HG03575 (cell line): Measurements from ENCODE around the gene FTSJ3.
"Not testable (repeated sequence)": the region's sequence is repeated elsewhere in the genome, so short reads cannot be mapped to it uniquely, and the experiment has no call there.

Experiments
- ATAC-seq: cut with Tn5 transposase; IDR thresholded peaks from one replicate; pipeline ENCODE4 v1.9.1; 2021; ENCODE audit not compliant: unreplicated experiment, insufficient number of reproducible peaks, low FRiP score; ENCODE audit errors: extremely low read depth

FTSJ3 gene

DNA sequence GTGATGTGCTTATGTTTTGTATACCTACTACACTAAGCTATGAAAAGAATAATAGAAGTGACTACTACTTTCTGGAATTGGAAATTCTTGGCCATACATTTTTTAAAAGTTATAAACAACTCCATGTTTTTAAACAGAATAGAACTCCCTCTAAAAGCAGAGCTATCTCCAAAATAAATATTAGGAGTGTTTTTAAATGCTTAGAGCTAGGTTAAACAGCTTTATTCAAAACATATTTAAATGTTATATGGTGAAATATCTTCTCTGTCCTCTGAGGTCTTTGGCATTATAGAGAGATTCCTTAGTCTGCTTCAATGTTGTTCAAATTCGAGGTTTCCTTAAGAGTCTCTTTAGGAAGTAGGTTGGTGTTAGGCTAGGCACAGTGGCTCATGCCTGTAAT is 23.1 kb downstream of the FTSJ3 start:
- ATAC-seq = no peak

DNA sequence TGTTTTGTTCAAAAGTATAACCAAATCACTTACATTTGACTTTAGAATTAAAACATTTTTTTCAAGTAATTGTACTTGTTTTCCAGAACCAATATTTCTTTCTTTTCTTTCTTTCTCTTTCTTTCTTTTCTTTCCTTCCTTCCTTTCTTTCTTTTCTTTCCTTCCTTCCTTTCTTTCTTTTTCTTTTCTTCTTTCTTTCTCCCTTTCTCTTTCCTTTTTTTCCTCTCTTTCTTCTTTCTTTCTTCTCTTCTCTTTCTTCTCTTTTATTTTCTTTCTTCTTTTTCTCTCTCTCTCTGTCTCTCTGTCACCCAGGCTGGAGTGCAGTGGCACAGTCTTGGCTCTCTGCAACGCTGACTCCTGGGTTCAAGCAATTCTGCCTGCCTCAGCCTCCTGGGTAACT is 26.7 kb downstream of the FTSJ3 start:
- no peak for ATAC-seq

- ATAC-seq = no peak
Measured at GRCh38 chr17:63798572-63799106, 28.8 kb downstream of the FTSJ3 start.

GRCh38 chr17:63796375-63796774 is 31.1 kb downstream of the FTSJ3 start:
- not testable (repeated sequence) for ATAC-seq

DNA sequence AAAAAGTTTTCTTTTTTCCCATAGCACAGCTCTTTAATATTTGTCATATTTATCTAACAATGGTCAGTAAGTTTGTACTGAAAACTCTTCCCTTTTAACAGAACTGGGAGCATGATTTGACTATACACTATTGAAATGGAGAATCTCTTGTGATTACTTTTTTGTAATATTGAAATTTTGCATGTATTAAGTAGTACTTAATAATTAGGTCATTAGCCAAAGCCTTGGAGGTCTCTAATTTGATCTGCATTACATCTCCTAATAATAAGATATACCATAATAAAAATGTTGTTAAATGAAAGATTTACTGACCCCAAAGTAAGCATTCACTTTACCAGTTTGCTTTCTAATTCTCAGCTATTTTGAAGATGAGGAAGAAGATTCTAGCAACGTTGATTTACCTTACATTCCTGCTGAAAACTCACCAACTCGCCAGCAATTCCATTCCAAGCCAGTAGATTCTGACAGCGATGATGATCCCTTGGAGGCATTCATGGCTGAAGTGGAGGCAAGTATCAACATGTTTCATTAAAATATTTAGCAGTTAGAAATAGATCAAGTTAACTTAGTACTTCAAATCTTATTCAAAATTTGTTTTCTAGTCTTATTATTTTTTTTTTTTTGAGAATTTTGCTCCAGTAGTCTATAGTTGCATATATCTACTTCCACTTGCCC is 35.3 kb downstream of the FTSJ3 start:
- no peak for ATAC-seq

DNA sequence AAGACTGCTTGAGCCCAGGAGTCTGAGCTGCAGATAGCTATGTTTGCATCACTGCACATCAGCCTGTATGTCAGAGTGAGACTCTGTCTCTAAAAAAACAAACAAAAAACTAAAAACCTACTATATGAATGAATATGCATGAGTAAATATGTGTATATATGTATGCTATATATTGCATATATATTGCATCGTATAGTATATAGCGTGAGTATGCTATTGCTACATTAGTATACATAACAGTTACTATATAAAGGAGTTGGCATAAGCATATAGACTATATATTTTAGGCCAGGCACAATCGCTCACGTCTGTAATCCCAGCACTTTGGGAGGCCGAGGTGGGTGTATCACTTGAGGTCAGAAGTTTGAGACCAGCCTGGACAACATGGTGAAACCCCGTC is 37.4 kb downstream of the FTSJ3 start:
- no peak for ATAC-seq

DNA sequence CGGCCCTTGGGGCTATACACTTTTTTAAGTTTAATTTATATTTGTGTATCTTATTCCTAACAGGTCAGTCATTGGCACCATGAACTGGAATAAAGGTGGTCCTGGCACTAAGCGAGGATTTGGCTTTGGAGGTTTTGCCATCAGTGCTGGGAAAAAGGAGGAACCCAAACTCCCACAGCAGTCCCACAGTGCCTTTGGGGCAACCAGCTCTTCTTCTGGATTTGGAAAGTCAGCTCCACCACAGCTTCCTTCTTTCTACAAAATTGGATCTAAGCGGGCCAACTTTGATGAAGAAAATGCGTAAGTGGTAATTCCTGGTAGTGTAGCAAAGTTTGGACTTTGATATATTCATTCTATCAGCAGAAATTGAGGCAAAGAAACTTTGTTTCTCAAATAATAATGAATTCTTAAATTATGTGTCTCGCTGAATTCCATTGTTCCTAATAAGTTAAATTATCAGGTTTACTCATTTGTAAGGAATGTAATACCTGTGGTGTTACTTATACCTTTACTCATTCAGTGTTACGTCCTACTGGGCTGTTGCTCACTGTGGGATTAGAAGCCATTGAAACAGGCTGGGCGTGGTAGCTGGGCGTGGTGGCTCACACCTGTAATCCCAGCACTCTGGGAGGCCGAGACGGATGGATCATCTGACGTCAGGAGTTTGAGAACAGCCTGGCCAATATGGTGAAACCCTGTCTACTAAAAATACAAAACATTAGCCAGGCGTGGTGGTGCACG is 40.3 kb downstream of the FTSJ3 start:
- no peak for ATAC-seq

DNA sequence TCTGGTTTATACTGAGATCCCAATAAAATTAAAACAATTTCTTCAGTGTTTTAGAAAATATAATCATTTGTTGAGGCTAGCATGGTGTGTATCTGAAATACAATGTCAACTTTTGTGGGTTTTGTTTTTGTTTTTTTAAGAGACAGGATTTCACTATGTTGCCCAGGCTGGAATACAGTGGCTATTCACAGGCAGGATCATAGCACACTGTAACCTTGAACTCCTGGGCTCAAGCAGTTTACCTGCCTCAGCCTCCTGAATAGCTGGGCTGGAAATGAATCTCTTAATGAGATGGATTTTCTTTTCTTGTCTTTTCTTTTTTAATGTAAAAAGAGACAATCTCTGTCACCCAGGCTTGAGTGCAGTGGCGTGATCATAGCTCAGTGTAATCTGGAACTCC is 41.3 kb downstream of the FTSJ3 start:
- ATAC-seq = no peak

GRCh38 chr17:63785556-63785955 is 41.9 kb downstream of the FTSJ3 start:
- no peak for ATAC-seq

DNA sequence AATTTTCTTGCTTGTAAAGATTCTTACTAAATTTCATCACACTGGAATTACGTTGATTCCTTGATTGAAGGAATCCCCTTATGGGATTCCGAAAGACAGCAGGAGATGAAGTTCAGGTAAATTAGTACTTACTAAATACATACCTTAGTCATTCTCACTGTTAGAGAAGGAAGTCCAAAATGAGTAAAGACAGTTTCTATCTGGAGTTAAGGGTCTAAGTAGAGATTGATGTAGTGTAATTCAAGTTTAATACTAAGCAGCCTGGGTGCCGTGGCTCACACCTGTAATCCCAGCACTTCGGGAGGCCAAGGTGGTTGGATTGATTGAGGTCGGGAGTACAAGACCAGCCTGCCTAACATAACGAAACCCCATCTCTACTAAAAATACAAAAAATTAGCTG is 43.9 kb downstream of the FTSJ3 start:
- no peak for ATAC-seq

GRCh38 chr17:63780928-63781327 is 46.5 kb downstream of the FTSJ3 start:
- no peak for ATAC-seq

- ATAC-seq = no peak
Measured at GRCh38 chr17:63780507-63780906, 47.0 kb downstream of the FTSJ3 start.

GRCh38 chr17:63775420-63775819 is 52.0 kb downstream of the FTSJ3 start:
- no peak for ATAC-seq

- no peak for ATAC-seq
Measured at GRCh38 chr17:63774969-63775265, 52.5 kb downstream of the FTSJ3 start.

GRCh38 chr17:63774141-63774968 is 53.1 kb downstream of the FTSJ3 start, which contains the start of gene DDX42:
DDX42 (plus strand) TSS chr17:63774170; CDS start chr17:63787050, 12,880 bp downstream.
- no peak for ATAC-seq

- peak; percentile 86 for ATAC-seq
Measured at GRCh38 chr17:63773272-63774140, 54.0 kb downstream of the FTSJ3 start, which contains the start of gene CCDC47. CCDC47 (minus strand) TSS chr17:63773597; CDS start chr17:63766175, 7,422 bp downstream.

DNA sequence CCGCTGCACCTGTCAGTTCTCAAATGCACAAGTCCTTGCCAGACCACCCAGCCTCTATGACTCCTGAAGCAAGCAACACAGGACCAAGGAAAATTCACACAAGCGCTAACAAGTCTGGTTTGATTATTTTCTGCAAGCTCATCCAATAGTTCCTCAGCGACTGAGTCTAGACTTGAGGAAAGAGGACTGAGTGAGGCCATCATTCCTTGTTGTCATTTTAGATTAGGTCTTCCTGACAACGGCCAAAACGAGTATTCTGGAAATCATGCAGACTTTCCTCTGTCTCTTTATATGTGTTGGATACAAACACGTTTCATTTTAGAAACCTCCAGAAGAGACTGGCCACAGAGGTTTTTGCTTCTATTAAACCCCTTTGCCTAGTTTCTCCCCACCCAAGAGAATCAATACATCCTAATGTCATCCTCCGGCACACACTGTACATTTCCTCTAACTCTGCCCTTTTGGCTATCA is 54.6 kb downstream of the FTSJ3 start:
- no peak for ATAC-seq
